IPS-18a (cell line): ENCODE results near the gene RPGR.

Experiments used
- H3K27ac ChIP-seq: one replicate; pipeline ENCODE4 v1.5.1; 2013; ENCODE audit warnings: low read length
- H3K27me3 ChIP-seq: one replicate; pipeline ENCODE4 v1.6.1; 2013; ENCODE audit warnings: mild to moderate bottlenecking, low read length; ENCODE audit not compliant: control insufficient read depth, insufficient read depth
- H3K36me3 ChIP-seq: one replicate; pipeline ENCODE4 v1.6.1; 2013; ENCODE audit warnings: low read depth, low read length; ENCODE audit not compliant: control insufficient read depth
- H3K4me1 ChIP-seq: one replicate; pipeline ENCODE4 v1.6.1; 2013; ENCODE audit warnings: low read depth, low read length; ENCODE audit not compliant: control insufficient read depth
- H3K4me3 ChIP-seq: one replicate; pipeline ENCODE4 v1.5.1; 2013; ENCODE audit warnings: low read length
- H3K9ac ChIP-seq: one replicate; pipeline ENCODE4 v1.6.1; 2013; ENCODE audit warnings: mild to moderate bottlenecking, low read length, moderate library complexity
- H3K9me3 ChIP-seq: one replicate; pipeline ENCODE4 v1.6.1; 2013; ENCODE audit warnings: low read depth, low read length; ENCODE audit not compliant: control insufficient read depth

Gene RPGR

GRCh38 chrX:38327007-38327774 lies at the start of gene RPGR:
Gene RPGR (minus strand): TSS chrX:38327509. CDS start chrX:38327367, 142 bp downstream.
- H3K27ac ChIP-seq, result no peak within 1 kb of the TSS

GRCh38 chrX:38376747-38377146 lies 49.4 kb upstream of the RPGR start:
- H3K9ac ChIP-seq, result no peak overlapping the region
- peaks cover 16% of the 10 kb centered on the region for H3K9me3 ChIP-seq
- H3K27ac ChIP-seq, result no peak overlapping the region
- no peaks in the 10 kb centered on the region for H3K27me3 ChIP-seq
- no peak overlapping the region for H3K4me3 ChIP-seq
- no peaks in the 10 kb centered on the region for H3K36me3 ChIP-seq
- H3K4me1 ChIP-seq, result no peaks in the 10 kb centered on the region

More at GRCh38 chrX:38327007-38327774, at the start of gene RPGR:
- Histone ChIP-seq H3K9me3 (peaks cover 19% of the 10 kb centered on the region), H3K4me1 (no peaks in the 10 kb centered on the region), H3K27me3 (no peaks in the 10 kb centered on the region), H3K4me3 (peak within 1 kb of the TSS; percentile 69), H3K36me3 (no peaks in the 10 kb centered on the region), H3K9ac (peak within 1 kb of the TSS; percentile 65)

- no peak overlapping the region for H3K4me3 ChIP-seq
- H3K36me3 ChIP-seq, result no peaks in the 10 kb centered on the region
- no peaks in the 10 kb centered on the region for H3K4me1 ChIP-seq
- H3K27ac ChIP-seq, result no peak overlapping the region
- H3K9ac ChIP-seq, result no peak overlapping the region
- peaks cover 20% of the 10 kb centered on the region for H3K9me3 ChIP-seq
- no peaks in the 10 kb centered on the region for H3K27me3 ChIP-seq
Observed at GRCh38 chrX:38375891-38376290, 48.6 kb upstream of the RPGR start.

GRCh38 chrX:38374431-38374830 lies 47.1 kb upstream of the RPGR start:
- H3K9ac ChIP-seq, result no peak overlapping the region
- no peak overlapping the region for H3K4me3 ChIP-seq
- H3K27me3 ChIP-seq, result no peaks in the 10 kb centered on the region
- peaks cover 20% of the 10 kb centered on the region for H3K9me3 ChIP-seq
- no peaks in the 10 kb centered on the region for H3K36me3 ChIP-seq
- H3K27ac ChIP-seq, result no peak overlapping the region
- no peaks in the 10 kb centered on the region for H3K4me1 ChIP-seq

- Histone ChIP-seq H3K27me3 (no peaks in the 10 kb centered on the region), H3K9ac (no peak overlapping the region), H3K9me3 (peaks cover 17% of the 10 kb centered on the region), H3K4me3 (no peak overlapping the region), H3K36me3 (no peaks in the 10 kb centered on the region), H3K27ac (no peak overlapping the region), H3K4me1 (no peaks in the 10 kb centered on the region)
Observed at GRCh38 chrX:38371641-38372040, 44.3 kb upstream of the RPGR start.

GRCh38 chrX:38368774-38369173 lies 41.5 kb upstream of the RPGR start:
- no peaks in the 10 kb centered on the region for H3K27me3 ChIP-seq
- H3K36me3 ChIP-seq, result no peaks in the 10 kb centered on the region
- H3K9me3 ChIP-seq, result peaks cover 12% of the 10 kb centered on the region
- H3K4me3 ChIP-seq, result no peak overlapping the region
- H3K27ac ChIP-seq, result no peak overlapping the region
- no peaks in the 10 kb centered on the region for H3K4me1 ChIP-seq
- no peak overlapping the region for H3K9ac ChIP-seq

GRCh38 chrX:38365954-38366353 lies 38.6 kb upstream of the RPGR start:
- Histone ChIP-seq H3K36me3 (no peaks in the 10 kb centered on the region), H3K27me3 (no peaks in the 10 kb centered on the region), H3K4me3 (no peak overlapping the region), H3K4me1 (no peaks in the 10 kb centered on the region), H3K9ac (no peak overlapping the region), H3K9me3 (peaks cover 3% of the 10 kb centered on the region), H3K27ac (no peak overlapping the region)

GRCh38 chrX:38363046-38363445 lies 35.7 kb upstream of the RPGR start:
- no peaks in the 10 kb centered on the region for H3K36me3 ChIP-seq
- H3K4me3 ChIP-seq, result no peak overlapping the region
- H3K27me3 ChIP-seq, result no peaks in the 10 kb centered on the region
- H3K27ac ChIP-seq, result no peak overlapping the region
- no peaks in the 10 kb centered on the region for H3K4me1 ChIP-seq
- H3K9ac ChIP-seq, result no peak overlapping the region
- no peaks in the 10 kb centered on the region for H3K9me3 ChIP-seq

- H3K9ac ChIP-seq, result no peak overlapping the region
- H3K36me3 ChIP-seq, result no peaks in the 10 kb centered on the region
- H3K9me3 ChIP-seq, result peaks cover 9% of the 10 kb centered on the region
- no peaks in the 10 kb centered on the region for H3K27me3 ChIP-seq
- no peak overlapping the region for H3K4me3 ChIP-seq
- no peaks in the 10 kb centered on the region for H3K4me1 ChIP-seq
- no peak overlapping the region for H3K27ac ChIP-seq
Observed at GRCh38 chrX:38357747-38358673, 30.7 kb upstream of the RPGR start.

GRCh38 chrX:38356401-38356800 lies 29.1 kb upstream of the RPGR start:
- H3K9ac ChIP-seq, result no peak overlapping the region
- H3K27me3 ChIP-seq, result no peaks in the 10 kb centered on the region
- no peaks in the 10 kb centered on the region for H3K4me1 ChIP-seq
- H3K36me3 ChIP-seq, result no peaks in the 10 kb centered on the region
- H3K9me3 ChIP-seq, result peaks cover 16% of the 10 kb centered on the region
- no peak overlapping the region for H3K27ac ChIP-seq
- no peak overlapping the region for H3K4me3 ChIP-seq

- Histone ChIP-seq H3K4me1 (no peaks in the 10 kb centered on the region), H3K27me3 (no peaks in the 10 kb centered on the region), H3K9me3 (peaks cover 10% of the 10 kb centered on the region), H3K36me3 (no peaks in the 10 kb centered on the region), H3K4me3 (no peak within 1 kb of the TSS), H3K27ac (no peak within 1 kb of the TSS), H3K9ac (no peak within 1 kb of the TSS)
Observed at GRCh38 chrX:38352362-38352761, 25.1 kb upstream of the RPGR start, which contains the start of gene OTC. Gene OTC (plus strand): TSS chrX:38352604. CDS start chrX:38352697, 93 bp downstream.
